H1 (cell line): ENCODE data around the gene CDH16. TPM values are rescaled to one million over a fixed set of nuclear protein-coding genes. Genes with fewer than 3 reads are reported as not detected.

Experiments used
- CTCF ChIA-PET: fragments of 300-600 bp; sonication (Branson Sonifier 250); formaldehyde crosslinking; loops from one replicate; lab custom pipeline; 2021; ENCODE audit not compliant: partially characterized antibody; lab: Charles Lee
- POLR2A ChIA-PET: fragments of 300-600 bp; sonication (Branson Sonifier 250); formaldehyde crosslinking; loops from one replicate; lab custom pipeline; 2021; ENCODE audit warnings: inconsistent platforms; ENCODE audit not compliant: partially characterized antibody; lab: Charles Lee
- DNase-seq, 2 experiments: peaks; one replicate each; pipeline versions ENCODE4 v3.0.0 to v3.0.0-alpha.2; 2010 to 2022; ENCODE audit warnings: low spot score in 2 of 2, low read depth in 1 of 2, mixed read lengths in 1 of 2
- FAIRE-seq: peaks from 2 replicates; lab custom pipeline; 2011; peaks lifted over from hg19 to GRCh38; lab: Jason Lieb, UNC
- H2AFZ ChIP-seq: 2 replicates; pipeline ENCODE4 v1.8.1; 2012; ENCODE audit warnings: low read length, inconsistent platforms
- H2AK5ac ChIP-seq: 2 replicates; pipeline ENCODE4 v1.6.1; 2013; ENCODE audit warnings: low read depth, low read length
- H2BK120ac ChIP-seq: replicated peaks from 2 replicates; pipeline ENCODE3; 2013; ENCODE audit warnings: low read depth, low read length, inconsistent platforms
- H2BK12ac ChIP-seq: 2 replicates; pipeline ENCODE4 v1.6.1; 2013; ENCODE audit warnings: low read depth, low read length
- H2BK15ac ChIP-seq: 2 replicates; pipeline ENCODE4 v1.6.1; 2013; ENCODE audit warnings: low read length
- H2BK20ac ChIP-seq: 2 replicates; pipeline ENCODE4 v1.6.1; 2013; ENCODE audit warnings: low read length
- H2BK5ac ChIP-seq: 2 replicates; pipeline ENCODE4 v1.6.1; 2013; ENCODE audit warnings: low read depth, low read length
- H3K14ac ChIP-seq: 2 replicates; pipeline ENCODE4 v1.6.1; 2013; ENCODE audit warnings: inconsistent platforms; ENCODE audit not compliant: insufficient read length
- H3K18ac ChIP-seq: 2 replicates; pipeline ENCODE4 v1.6.1; 2013; ENCODE audit warnings: low read length; ENCODE audit errors: extremely low read depth
- H3K23ac ChIP-seq: 2 replicates; pipeline ENCODE4 v1.6.1; 2013; ENCODE audit warnings: inconsistent platforms; ENCODE audit not compliant: insufficient read length
- H3K23me2 ChIP-seq: 2 replicates; pipeline ENCODE4 v1.6.1; 2013; ENCODE audit warnings: low read depth, low read length
- H3K27ac ChIP-seq: 2 replicates; pipeline ENCODE4 v1.6.1; 2011; ENCODE audit warnings: low read depth, low read length, inconsistent platforms
- H3K27me3 ChIP-seq, 4 experiments: replicated peaks in 1 of 4; 1 replicate in 1 of 4; 2 replicates in 3 of 4; pipeline versions ENCODE4 v1.6.1 to v1.8.1; 2011 to 2013; ENCODE audit warnings: low read length in 3 of 4, mild to moderate bottlenecking in 3 of 4, inconsistent platforms in 2 of 4, mixed read lengths in 2 of 4, moderate library complexity in 1 of 4; ENCODE audit not compliant: control insufficient read depth in 3 of 4, insufficient read depth in 3 of 4; ENCODE audit errors: extremely low read depth in 1 of 4
- H3K36me3 ChIP-seq, 4 experiments: 2 replicates each; pipeline versions ENCODE4 v1.6.1 to v1.8.1; 2011 to 2013; ENCODE audit warnings: mild to moderate bottlenecking in 4 of 4, low read length in 3 of 4, moderate library complexity in 2 of 4, control low read depth in 1 of 4, inconsistent platforms in 1 of 4; ENCODE audit not compliant: insufficient read depth in 4 of 4, control insufficient read depth in 2 of 4
- H3K4ac ChIP-seq: replicated peaks from 2 replicates; pipeline ENCODE3; 2013; ENCODE audit warnings: low read length, low read depth, mixed read lengths, inconsistent platforms; ENCODE audit not compliant: insufficient read length
- H3K4me1 ChIP-seq, 4 experiments: replicated peaks in 1 of 4; 1 replicate in 1 of 4; 2 replicates in 3 of 4; pipeline versions ENCODE4 v1.6.1 to v1.8.1; 2011 to 2013; ENCODE audit warnings: low read length in 3 of 4, inconsistent platforms in 2 of 4, mixed read lengths in 1 of 4; ENCODE audit not compliant: insufficient read depth in 4 of 4, control insufficient read depth in 3 of 4
- H3K4me2 ChIP-seq, 2 experiments: 2 replicates each; pipeline versions ENCODE4 v1.6.1 to v1.8.1; 2011 to 2013; ENCODE audit warnings: low read depth in 2 of 2, low read length in 2 of 2, control low read depth in 1 of 2, inconsistent platforms in 1 of 2, mild to moderate bottlenecking in 1 of 2; ENCODE audit not compliant: insufficient read depth in 1 of 2
- H3K4me3 ChIP-seq, 4 experiments: fragments of 200-600, 300-600 bp in 1 of 4; sonication (generic), shearing (Covaris generic), sonication (Bioruptor Twin) in 1 of 4; 2 replicates each; pipeline versions ENCODE4 v1.5.1 to v1.8.1; 2011 to 2016; ENCODE audit warnings: low read length in 4 of 4, low read depth in 3 of 4, control low read depth in 2 of 4, inconsistent platforms in 2 of 4, mild to moderate bottlenecking in 2 of 4, mixed read lengths in 1 of 4, moderate library complexity in 1 of 4; ENCODE audit not compliant: insufficient read depth in 2 of 4; ENCODE audit errors: extremely low read depth in 1 of 4
- H3K56ac ChIP-seq: replicated peaks from 2 replicates; pipeline ENCODE3; 2013; ENCODE audit warnings: low read depth, mild to moderate bottlenecking, mixed read lengths, low read length, inconsistent platforms; ENCODE audit not compliant: insufficient read length
- H3K79me1 ChIP-seq: 2 replicates; pipeline ENCODE4 v1.6.1; 2013; ENCODE audit warnings: low read depth, low read length, control low read depth
- H3K79me2 ChIP-seq, 2 experiments: 2 replicates each; pipeline versions ENCODE4 v1.6.1 to v1.8.1; 2012 to 2013; ENCODE audit warnings: low read length in 2 of 2, mild to moderate bottlenecking in 2 of 2, inconsistent platforms in 1 of 2; ENCODE audit not compliant: insufficient read depth in 2 of 2, control insufficient read depth in 1 of 2
- H3K9ac ChIP-seq, 4 experiments: replicated peaks in 1 of 4; 1 replicate in 1 of 4; 2 replicates in 3 of 4; pipeline versions ENCODE4 v1.6.1 to v1.8.1; 2011 to 2013; ENCODE audit warnings: low read depth in 3 of 4, low read length in 3 of 4, control low read depth in 2 of 4, mild to moderate bottlenecking in 2 of 4, moderate library complexity in 2 of 4, inconsistent platforms in 1 of 4; ENCODE audit errors: extremely low read depth in 1 of 4
- H3K9me3 ChIP-seq, 2 experiments: 2 replicates each; pipeline versions ENCODE4 v1.6.1 to v1.8.1; 2012 to 2013; ENCODE audit warnings: mild to moderate bottlenecking in 2 of 2, moderate library complexity in 2 of 2, control low read depth in 1 of 2, inconsistent platforms in 1 of 2, low read depth in 1 of 2, low read length in 1 of 2, mixed read lengths in 1 of 2; ENCODE audit not compliant: insufficient read depth in 2 of 2
- H4K20me1 ChIP-seq, 2 experiments: replicated peaks in 1 of 2; 2 replicates each; pipeline versions ENCODE3 to v1.8.1; 2011 to 2013; ENCODE audit warnings: inconsistent platforms in 2 of 2, low read length in 2 of 2, mild to moderate bottlenecking in 1 of 2; ENCODE audit not compliant: insufficient read depth in 2 of 2, control insufficient read depth in 1 of 2
- H4K5ac ChIP-seq: 2 replicates; pipeline ENCODE4 v1.6.1; 2013; ENCODE audit warnings: low read length, low read depth, mixed read lengths, inconsistent platforms; ENCODE audit not compliant: insufficient read length
- H4K8ac ChIP-seq: 2 replicates; pipeline ENCODE4 v1.8.0; 2013; ENCODE audit warnings: mild to moderate bottlenecking, moderate library complexity, low read length, inconsistent platforms; ENCODE audit not compliant: insufficient read depth; ENCODE audit errors: extremely low read depth
- H4K91ac ChIP-seq: replicated peaks from 2 replicates; pipeline ENCODE3; 2013; ENCODE audit warnings: low read length, mixed read lengths, inconsistent platforms; ENCODE audit not compliant: insufficient read length
- TAF7 ChIP-seq: optimal IDR thresholded peaks from 2 replicates; pipeline ENCODE3; 2011; ENCODE audit warnings: low read depth, mild to moderate bottlenecking, inconsistent platforms, low read length, moderate library complexity, borderline replicate concordance
- whole genome bisulfite sequencing, 2 experiments: shearing (Covaris generic) in 1 of 2; methylation state at CpG; one replicate each; pipeline versions ENCODE4 v1.1.6 to v1.1.7; 2013 to 2015; ENCODE audit warnings: low lambda C conversion rate in 2 of 2, mixed read lengths in 2 of 2, inconsistent platforms in 1 of 2, low coverage in 1 of 2, missing lambda C conversion rate in 1 of 2; ENCODE audit not compliant: insufficient replicate concordance in 2 of 2, insufficient coverage in 1 of 2, insufficient read length in 1 of 2; ENCODE audit errors: extremely low coverage in 1 of 2, missing lambda C conversion rate in 1 of 2; 5-methylcytosine and 5-hydroxymethylcytosine counted together
- polyA plus RNA-seq, 7 experiments: library from polyadenylated mRNA; depleted of rRNA in 3 of 7; stranded (reverse) in 5 of 7; unstranded in 2 of 7; fragments of >200 nt in 5 of 7; fragments of 200-250 nt in 2 of 7; gene quantifications; 1 replicate in 5 of 7; 2 replicates in 1 of 7; 4 replicates in 1 of 7; pipeline versions ENCODE4 v1.2.1 to v1.2.3, GENCODE V29; 2011 to 2013; ENCODE audit warnings: missing spikeins in 2 of 7, mixed read lengths in 2 of 7
- total RNA-seq: library from RNA; stranded (reverse); fragmentation: NEBNext Ultra II Directional; extraction: Animal tissue kit (Norgen Biotek cat#: 25700); gene quantifications from 2 replicates; pipeline ENCODE4 v1.2.1, GENCODE V29; 2021

Gene CDH16
- total and polyA plus RNA-seq, 2 of the 8 experiments (the other 6 are each of a cell fraction or from before 2014, with no cell fraction given), result not detected

DNA sequence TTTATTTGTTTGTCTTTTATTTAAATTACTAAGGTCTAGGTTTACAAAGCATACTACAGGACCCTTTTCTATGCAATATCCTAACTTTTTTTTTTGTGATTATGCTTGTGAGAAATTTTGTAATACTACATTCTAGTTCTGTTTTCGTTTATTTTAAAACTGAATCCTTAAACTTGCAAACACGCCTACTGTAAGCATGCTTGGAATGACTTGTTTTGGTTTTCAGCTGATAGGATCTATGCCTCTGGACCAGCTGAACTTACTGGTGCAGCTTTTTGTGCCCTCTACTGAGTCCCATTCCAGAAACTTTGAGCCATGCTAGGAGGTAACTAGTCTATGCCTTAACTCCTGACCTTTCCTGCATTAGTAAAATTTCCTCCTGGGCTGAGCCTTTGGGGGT is 32.4 kb downstream of the CDH16 start:
- H2BK120ac ChIP-seq, result no peak overlapping the region
- H3K56ac ChIP-seq, result no peak overlapping the region
- no peak overlapping the region for H3K4me2 ChIP-seq
- no peaks in the 10 kb centered on the region; the same call in 1 of the 2 replicates for H3K23me2 ChIP-seq
- no peak overlapping the region for H2AFZ ChIP-seq
- H4K91ac ChIP-seq, result no peak overlapping the region
- H4K20me1 ChIP-seq, result peaks cover 7 to 19% of the 10 kb centered on the region in 2 experiments
- no peak overlapping the region for H3K18ac ChIP-seq
- H2BK12ac ChIP-seq, result no peak overlapping the region
- no peak overlapping the region for H3K9ac ChIP-seq
- no peak overlapping the region for H3K4me3 ChIP-seq
- no peak overlapping the region for H3K4ac ChIP-seq
- H3K4me1 ChIP-seq, result peaks cover 0 to 5% (median under 1%) of the 10 kb centered on the region in 4 experiments; a peak in 1 of 7 replicates
- no peak overlapping the region for H2BK20ac ChIP-seq
- peaks cover 10 to 34% (median 22%) of the 10 kb centered on the region in 4 experiments for H3K36me3 ChIP-seq
- CTCF ChIA-PET, result interaction anchor here (1.3 to 42.0 kb wide), 3 partner anchors 9 to 29 kb away, joined by 4 to 1009 read pairs (median 4); partner anchors contain the start of genes CDH16 and RRAD
- H3K79me1 ChIP-seq, result peaks cover 12% of the 10 kb centered on the region
- H2BK5ac ChIP-seq, result no peak overlapping the region
- H3K79me2 ChIP-seq, result peaks cover 0 to 27% of the 10 kb centered on the region in 2 experiments; a peak in 3 of 4 replicates
- H2AK5ac ChIP-seq, result no peak overlapping the region
- 94% methylated on average over 2 of the region's 2 CpGs; no CpG with 5 or more reads in 1 of the 2 experiments for WGBS, 2 experiments
- no peak overlapping the region for H3K27ac ChIP-seq
- H4K5ac ChIP-seq, result no peak overlapping the region
- no peak overlapping the region for H3K23ac ChIP-seq
- no peak overlapping the region for H2BK15ac ChIP-seq
- H4K8ac ChIP-seq, result no peak overlapping the region
- H3K27me3 ChIP-seq, result no peaks in the 10 kb centered on the region
- no peak overlapping the region for H3K14ac ChIP-seq
- H3K9me3 ChIP-seq, result no peaks in the 10 kb centered on the region
- FAIRE-seq, result no peak
- POLR2A ChIA-PET, result interaction anchor here (1.2 to 1.5 kb wide), 2 partner anchors 9 to 21 kb away, joined by 3 to 4 read pairs; no protein-coding TSS in a partner anchor
- no peak for DNase-seq
- TF ChIP-seq TAF7, result no peak
